Fibroblast of mammary gland (primary cell): ENCODE results near the gene TBC1D21.

ENCODE experiments used
- DNase-seq: peaks from one replicate; pipeline ENCODE4 v3.0.0-alpha.2; 2010; ENCODE audit warnings: low read depth
- H3K4me3 ChIP-seq: 2 replicates; pipeline ENCODE4 v1.5.1; 2011; ENCODE audit warnings: low read depth, mild to moderate bottlenecking, low read length, moderate library complexity; ENCODE audit not compliant: control insufficient read depth
- TF ChIP-seq, protein P1 (sequence below): conservative IDR thresholded peaks from 2 replicates; pipeline ENCODE4 v1.5.1; 2011; ENCODE audit warnings: low read depth, low read length, inconsistent platforms; ENCODE audit not compliant: control insufficient read depth, insufficient read depth

The TBC1D21 gene

DNA sequence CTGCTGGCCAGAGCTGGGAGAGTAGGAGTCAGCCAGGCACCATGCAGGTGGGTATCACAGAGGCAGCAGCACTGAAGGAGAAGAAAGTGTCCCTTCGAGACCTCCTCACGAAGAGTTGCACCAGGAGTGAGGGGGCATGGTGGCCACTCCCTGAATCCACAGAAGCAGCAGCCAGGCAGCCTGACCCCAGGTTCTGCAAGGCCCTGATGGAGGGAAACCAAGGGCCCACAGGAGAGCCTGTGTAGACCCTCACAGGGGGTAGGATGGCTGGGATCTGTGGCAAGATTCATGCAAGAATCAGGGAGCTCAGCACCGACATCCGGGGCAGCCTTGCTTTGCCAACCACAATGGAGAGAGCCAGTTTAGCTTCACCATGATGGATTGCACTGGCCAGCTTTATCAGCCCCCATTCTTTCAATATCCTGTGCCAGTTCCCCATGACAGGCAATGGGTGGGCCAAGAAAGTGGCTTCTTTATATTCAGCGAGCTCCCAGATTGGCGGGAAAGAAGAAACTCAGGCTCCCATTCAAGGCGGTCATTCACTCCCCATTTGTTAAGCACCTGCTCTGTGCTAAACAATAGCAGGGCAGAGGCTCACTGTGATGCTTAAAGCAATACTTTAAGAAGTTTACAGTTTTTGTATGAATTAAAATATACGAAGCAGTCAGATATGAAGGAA is 33.5 kb upstream of the TBC1D21 start:
- no peak for DNase-seq
- TF ChIP-seq, protein P1, sequence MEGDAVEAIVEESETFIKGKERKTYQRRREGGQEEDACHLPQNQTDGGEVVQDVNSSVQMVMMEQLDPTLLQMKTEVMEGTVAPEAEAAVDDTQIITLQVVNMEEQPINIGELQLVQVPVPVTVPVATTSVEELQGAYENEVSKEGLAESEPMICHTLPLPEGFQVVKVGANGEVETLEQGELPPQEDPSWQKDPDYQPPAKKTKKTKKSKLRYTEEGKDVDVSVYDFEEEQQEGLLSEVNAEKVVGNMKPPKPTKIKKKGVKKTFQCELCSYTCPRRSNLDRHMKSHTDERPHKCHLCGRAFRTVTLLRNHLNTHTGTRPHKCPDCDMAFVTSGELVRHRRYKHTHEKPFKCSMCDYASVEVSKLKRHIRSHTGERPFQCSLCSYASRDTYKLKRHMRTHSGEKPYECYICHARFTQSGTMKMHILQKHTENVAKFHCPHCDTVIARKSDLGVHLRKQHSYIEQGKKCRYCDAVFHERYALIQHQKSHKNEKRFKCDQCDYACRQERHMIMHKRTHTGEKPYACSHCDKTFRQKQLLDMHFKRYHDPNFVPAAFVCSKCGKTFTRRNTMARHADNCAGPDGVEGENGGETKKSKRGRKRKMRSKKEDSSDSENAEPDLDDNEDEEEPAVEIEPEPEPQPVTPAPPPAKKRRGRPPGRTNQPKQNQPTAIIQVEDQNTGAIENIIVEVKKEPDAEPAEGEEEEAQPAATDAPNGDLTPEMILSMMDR: no peak
- no peak overlapping the region for H3K4me3 ChIP-seq

DNA sequence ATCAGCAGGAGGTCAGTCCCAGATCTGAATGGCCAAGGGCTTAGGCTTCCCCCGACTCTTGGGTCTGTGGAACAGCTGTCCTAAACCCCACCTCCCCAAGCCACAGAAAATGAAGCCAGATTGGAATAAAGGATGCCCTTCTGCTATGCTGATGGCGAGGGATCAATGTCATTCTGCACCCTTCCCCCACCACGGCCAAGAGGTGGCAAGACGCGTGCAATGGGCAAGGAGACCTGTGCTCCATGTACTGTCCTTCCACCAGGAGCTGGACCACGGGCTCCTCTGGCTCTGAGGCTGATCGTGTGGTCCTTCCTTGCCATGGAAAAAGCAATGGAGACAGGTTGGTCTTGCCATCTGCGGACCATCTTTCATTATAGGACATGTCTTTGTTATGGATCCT is 32.6 kb upstream of the TBC1D21 start:
- DNase-seq: no peak
- no peak overlapping the region for H3K4me3 ChIP-seq
- TF ChIP-seq, protein P1: no peak

DNA sequence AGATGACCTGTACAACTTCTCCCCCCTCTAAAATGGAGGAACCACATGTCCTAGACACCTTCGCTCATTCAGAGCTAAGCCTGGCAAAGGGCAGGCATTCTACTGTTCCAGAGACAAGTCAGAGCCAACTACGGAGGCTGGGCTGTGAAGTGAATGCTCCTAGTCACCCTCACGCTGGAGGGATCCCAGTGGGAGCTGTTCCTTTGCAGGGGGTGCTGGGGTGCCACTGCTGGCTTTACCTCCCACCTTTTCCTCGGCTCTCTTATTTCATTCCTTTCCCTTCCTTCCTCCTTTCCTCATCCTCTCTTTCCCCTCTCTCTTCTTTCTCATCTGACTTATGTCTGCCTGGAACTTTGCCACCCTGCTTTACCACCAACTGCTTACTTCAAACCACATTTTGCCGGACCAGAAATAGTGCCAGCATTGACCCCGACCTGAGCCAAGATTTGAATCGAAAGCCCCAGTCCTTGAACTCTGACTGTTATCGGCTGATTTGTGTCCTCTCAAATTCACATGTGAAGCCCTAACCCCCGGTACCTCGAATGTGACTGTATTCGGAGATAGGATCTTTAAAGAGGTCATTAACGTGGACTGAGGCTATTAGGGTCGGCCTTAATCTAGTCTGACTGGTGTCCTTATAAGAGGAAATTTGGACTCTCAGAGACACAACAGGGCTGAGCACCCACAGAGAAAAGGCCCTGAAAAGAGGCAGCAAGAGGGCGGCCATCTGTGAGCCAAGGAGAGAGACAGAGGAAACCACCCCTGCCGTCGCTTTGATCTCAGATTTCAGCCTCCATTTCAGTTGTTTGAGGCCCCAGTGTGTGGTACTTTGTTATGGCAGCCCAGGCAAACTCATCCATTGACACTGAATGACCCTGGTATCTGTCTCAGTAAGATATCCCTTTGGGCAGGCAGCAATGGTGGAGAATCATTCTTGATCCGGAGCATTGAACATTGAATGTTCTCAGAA is 31.3 kb upstream of the TBC1D21 start:
- TF ChIP-seq, protein P1: no peak
- DNase-seq: no peak
- no peak overlapping the region for H3K4me3 ChIP-seq

DNA sequence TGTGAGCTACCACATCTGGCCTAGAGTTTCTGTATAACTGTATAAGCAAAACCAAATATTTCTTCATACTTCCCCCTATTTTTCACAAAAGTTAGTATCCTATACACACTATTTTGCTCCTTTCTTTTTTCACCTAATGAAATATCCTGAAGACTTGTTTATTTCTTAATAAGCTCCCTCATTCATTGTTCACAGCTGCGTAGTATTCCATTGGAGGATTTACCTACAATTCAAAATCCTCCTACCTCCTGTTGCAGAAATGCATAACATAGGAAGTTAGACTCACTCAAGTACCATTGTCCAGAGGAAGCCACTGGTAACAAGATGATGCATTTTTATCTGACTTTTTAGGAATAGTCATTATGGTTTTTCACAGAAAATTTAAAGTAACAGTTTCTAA is 29.6 kb upstream of the TBC1D21 start:
- DNase-seq: no peak
- TF ChIP-seq, protein P1: no peak
- H3K4me3 ChIP-seq: no peak overlapping the region

DNA sequence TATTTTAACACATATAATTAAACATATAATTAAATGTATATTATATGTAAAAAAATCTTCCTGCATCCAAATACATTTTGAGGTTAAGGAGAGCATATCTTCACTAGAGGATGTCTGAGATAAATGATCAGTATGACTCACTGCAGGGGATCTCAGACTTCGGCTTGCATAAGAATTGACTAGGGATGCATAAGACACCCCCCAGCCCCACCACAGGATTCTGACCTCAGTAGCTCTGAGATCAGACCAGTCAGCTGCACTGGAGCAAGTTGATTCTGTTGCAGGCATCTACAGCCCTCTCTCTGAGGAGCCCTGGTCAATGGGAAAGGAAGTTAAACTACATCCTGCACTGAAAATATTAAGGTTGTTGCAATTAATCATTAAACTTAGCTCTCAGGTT is 29.0 kb upstream of the TBC1D21 start:
- TF ChIP-seq, protein P1: no peak
- no peak overlapping the region for H3K4me3 ChIP-seq
- peak; percentile 29 for DNase-seq

DNA sequence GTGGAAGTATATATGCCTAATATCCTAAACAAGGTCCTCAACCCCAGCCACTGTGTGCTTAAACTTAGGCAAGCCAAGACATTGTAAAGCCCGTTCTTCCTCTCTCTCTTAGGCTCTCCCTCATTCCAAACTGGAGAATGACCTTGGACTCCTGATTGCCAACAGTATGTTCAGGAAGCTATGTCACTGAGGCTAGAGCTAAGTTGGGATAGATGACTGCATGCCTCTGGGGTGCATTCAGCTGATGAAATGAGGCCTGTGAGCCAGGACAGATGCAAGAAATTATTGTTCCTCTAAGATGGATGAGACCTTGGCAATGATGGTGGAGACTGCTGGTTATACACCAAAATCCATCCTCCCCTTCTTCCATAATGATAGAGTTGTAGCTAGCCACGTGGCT is 27.9 kb upstream of the TBC1D21 start:
- TF ChIP-seq, protein P1: no peak
- no peak overlapping the region for H3K4me3 ChIP-seq
- no peak for DNase-seq
